Panc1 (cell line): ENCODE results near the gene ZRANB3. TPM values are rescaled to one million over a fixed set of nuclear protein-coding genes. Genes with fewer than 3 reads are reported as not detected.

Experiments used
- ATAC-seq: fragments of 200-7000 bp; cut with Tn5 transposase; 2 replicates; pipeline ENCODE4 v1.9.1; 2020; ENCODE audit warnings: mild to moderate bottlenecking, moderate library complexity
- Bru-seq: library from RNA; stranded (reverse); fragments of 400-500 nt; gene quantifications from one replicate; lab custom pipeline; 2021; lab: Mats Ljungman, UMichigan
- BruChase-seq, 2 experiments: library from RNA; stranded (reverse); fragments of 400-500 nt; gene quantifications; one replicate each; lab custom pipeline; 2021; lab: Mats Ljungman, UMichigan
- BruUV-seq: library from RNA; stranded (reverse); fragments of 400-500 nt; replicated peaks from 2 replicates; lab custom pipeline; 2021; lab: Mats Ljungman, UMichigan
- CTCF ChIA-PET: fragments of 300-600 bp; sonication (Branson Sonifier 250); formaldehyde crosslinking; loops from one replicate; lab custom pipeline; 2022; ENCODE audit warnings: antibody characterized with exemption; lab: Charles Lee
- POLR2A ChIA-PET: fragments of 300-600 bp; sonication (Branson Sonifier 250); formaldehyde crosslinking; loops from one replicate; lab custom pipeline; 2022; ENCODE audit warnings: antibody characterized with exemption; lab: Charles Lee
- DNase-seq: peaks from one replicate; pipeline ENCODE4 v3.0.0-alpha.2; 2010; ENCODE audit warnings: low read depth, low spot score
- H3K27ac ChIP-seq: 2 replicates; pipeline ENCODE4 v1.5.1; 2011; ENCODE audit warnings: mild to moderate bottlenecking, low read length, inconsistent platforms
- H3K27me3 ChIP-seq: fragments of 200-500 bp; sonication (Bioruptor generic); 2 replicates; pipeline ENCODE4 v1.6.0; 2014; ENCODE audit warnings: low read length, inconsistent platforms; ENCODE audit not compliant: control insufficient read depth, insufficient read depth
- H3K36me3 ChIP-seq: fragments of 200-500 bp; sonication (Bioruptor generic); 2 replicates; pipeline ENCODE4 v1.5.1; 2014; ENCODE audit warnings: inconsistent platforms, mild to moderate bottlenecking, low read length, moderate library complexity; ENCODE audit not compliant: control insufficient read depth, insufficient read depth
- H3K4me1 ChIP-seq: 2 replicates; pipeline ENCODE4 v1.5.1; 2011; ENCODE audit warnings: inconsistent platforms, mild to moderate bottlenecking, low read length, moderate library complexity; ENCODE audit not compliant: control insufficient read depth, insufficient read depth
- H3K4me3 ChIP-seq, 2 experiments: 2 replicates each; pipeline ENCODE4 v1.5.1; 2011 to 2012; ENCODE audit warnings: low read depth in 2 of 2, low read length in 2 of 2, mild to moderate bottlenecking in 2 of 2, inconsistent platforms in 1 of 2, moderate library complexity in 1 of 2
- H3K9me3 ChIP-seq: fragments of 200-500 bp; sonication (Bioruptor generic); 2 replicates; pipeline ENCODE4 v1.5.1; 2014; ENCODE audit warnings: low read depth, mild to moderate bottlenecking, inconsistent platforms, low read length, moderate library complexity; ENCODE audit not compliant: control insufficient read depth, insufficient read depth
- POLR2AphosphoS5 ChIP-seq: IDR thresholded peaks from 2 replicates; pipeline ENCODE4 v1.6.1; 2012; ENCODE audit warnings: mild to moderate bottlenecking, low read depth, low read length, moderate library complexity
- SIN3A ChIP-seq: IDR thresholded peaks from 2 replicates; pipeline ENCODE4 v1.6.1; 2012; ENCODE audit warnings: low read depth, mild to moderate bottlenecking, low read length, moderate library complexity, borderline replicate concordance; ENCODE audit not compliant: insufficient read depth
- TCF7L2 ChIP-seq: IDR thresholded peaks from 2 replicates; pipeline ENCODE4 v1.6.1; 2011; ENCODE audit warnings: mild to moderate bottlenecking, low read depth, low read length, inconsistent platforms
- in situ Hi-C: cut with HindIII; loops from 2 replicates; pipeline ENCODE4 v1.10.0; 2016; ENCODE audit warnings: low sequenced_read_pairs, low pct_unique_long_range_greater_than_20kb
- intact Hi-C: fragments of 100-400 bp; cut with micrococcal nuclease; formaldehyde crosslinking; loops from one replicate; pipeline ENCODE4 v1.10.0; 2022; ENCODE audit not compliant: unreplicated experiment
- long read RNA-seq: library from polyadenylated mRNA; unstranded; transcript quantifications from one replicate; pipeline ENCODE4 v2.0.0, GENCODE V29; 2021; ENCODE audit not compliant: unreplicated experiment
- polyA plus RNA-seq: library from polyadenylated mRNA; unstranded; fragments of >200 nt; gene quantifications from one replicate; pipeline ENCODE4 v1.2.1, GENCODE V29; 2012; ENCODE audit warnings: missing spikeins; ENCODE audit not compliant: insufficient read length
- total RNA-seq: library from RNA; stranded (reverse); gene quantifications from one replicate; pipeline ENCODE4 v1.2.1, GENCODE V29; 2021; ENCODE audit not compliant: unreplicated experiment
- TF ChIP-seq, protein P1 (sequence below), 2 experiments: IDR thresholded peaks; 2 replicates each; pipeline ENCODE4 v1.6.1; 2011 to 2012; ENCODE audit warnings: low read depth in 2 of 2, control low read depth in 1 of 2, low read length in 1 of 2, mild to moderate bottlenecking in 1 of 2, moderate library complexity in 1 of 2; ENCODE audit not compliant: insufficient read depth in 1 of 2
- TF ChIP-seq, protein P2 (sequence below): fragments of 450-650 bp; IDR thresholded peaks from 2 replicates; pipeline ENCODE4 v1.5.1; 2017; ENCODE audit warnings: mild to moderate bottlenecking

ZRANB3 gene
- 11.7 TPM for total RNA-seq
- 2.5 TPM for polyA plus RNA-seq
- Bru-seq, nascent RNA = percentile 64 among the genes with signal in this experiment
- percentile 58 among the genes with signal in this experiment for BruChase-seq, experiment 1, labeled RNA remaining after a 2-hour chase
- percentile 56 among the genes with signal in this experiment for BruChase-seq, experiment 2, labeled RNA remaining after a 6-hour chase
- long read RNA-seq, partial matches to known transcripts = 1 of 17 reads
- long read RNA-seq, other reads (novel, unspliced or antisense) = 16 of 17 reads

DNA sequence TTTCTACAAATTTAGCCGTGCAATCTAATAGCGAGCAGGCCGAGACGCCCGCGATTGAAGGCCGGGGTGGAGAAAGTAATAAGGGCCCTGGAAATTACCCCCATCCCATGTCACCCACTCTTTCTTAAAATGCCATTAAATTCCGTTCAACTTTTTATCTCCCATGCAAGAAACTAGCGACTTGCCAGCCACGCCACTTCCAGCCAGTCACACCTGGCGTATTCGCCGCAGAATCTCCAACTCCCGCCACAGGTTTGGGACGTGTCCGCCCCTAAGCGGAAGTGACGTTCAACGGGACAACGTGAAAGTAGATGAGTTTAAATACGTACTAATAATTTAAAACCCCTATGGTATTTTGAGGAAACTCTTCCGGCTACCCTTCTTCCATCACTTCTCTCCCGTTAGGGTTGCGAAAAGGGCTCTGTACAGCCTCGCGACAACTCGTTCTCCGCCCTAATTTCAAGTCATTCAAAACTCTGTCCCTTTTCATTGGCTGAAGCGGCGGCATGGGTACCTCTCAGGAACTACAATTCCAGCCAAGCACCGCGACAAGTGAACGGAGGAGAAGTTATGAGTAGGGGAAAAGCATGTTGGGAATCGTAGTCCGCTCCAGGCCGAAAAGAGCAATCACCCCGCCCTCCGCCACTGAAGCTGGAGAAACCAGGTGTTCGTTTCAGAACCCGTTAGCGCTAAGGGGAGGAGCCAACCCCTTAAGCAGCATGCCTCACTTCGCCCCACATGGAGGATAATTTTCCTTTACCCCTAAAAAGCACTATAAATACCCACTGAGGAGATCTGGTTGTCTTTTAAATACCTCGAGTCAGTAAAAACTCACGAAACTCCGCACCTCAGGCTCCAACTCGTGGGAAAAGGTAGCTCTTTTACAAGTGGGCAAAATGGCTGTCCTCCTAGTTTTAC lies at the start of gene ZRANB3:
Gene ZRANB3 (minus strand): TSS at position 906 of the 918 bp plus-strand sequence.
- peak within 1 kb of the TSS; percentile 99 for H3K27ac ChIP-seq
- CTCF ChIA-PET = interaction anchor here (0.6 to 0.9 kb wide), 2 partner anchors 57 to 521 kb away, joined by 3 to 6 read pairs; no protein-coding TSS in a partner anchor
- no peaks in the 10 kb centered on the region for H3K27me3 ChIP-seq
- TF ChIP-seq, protein P1, sequence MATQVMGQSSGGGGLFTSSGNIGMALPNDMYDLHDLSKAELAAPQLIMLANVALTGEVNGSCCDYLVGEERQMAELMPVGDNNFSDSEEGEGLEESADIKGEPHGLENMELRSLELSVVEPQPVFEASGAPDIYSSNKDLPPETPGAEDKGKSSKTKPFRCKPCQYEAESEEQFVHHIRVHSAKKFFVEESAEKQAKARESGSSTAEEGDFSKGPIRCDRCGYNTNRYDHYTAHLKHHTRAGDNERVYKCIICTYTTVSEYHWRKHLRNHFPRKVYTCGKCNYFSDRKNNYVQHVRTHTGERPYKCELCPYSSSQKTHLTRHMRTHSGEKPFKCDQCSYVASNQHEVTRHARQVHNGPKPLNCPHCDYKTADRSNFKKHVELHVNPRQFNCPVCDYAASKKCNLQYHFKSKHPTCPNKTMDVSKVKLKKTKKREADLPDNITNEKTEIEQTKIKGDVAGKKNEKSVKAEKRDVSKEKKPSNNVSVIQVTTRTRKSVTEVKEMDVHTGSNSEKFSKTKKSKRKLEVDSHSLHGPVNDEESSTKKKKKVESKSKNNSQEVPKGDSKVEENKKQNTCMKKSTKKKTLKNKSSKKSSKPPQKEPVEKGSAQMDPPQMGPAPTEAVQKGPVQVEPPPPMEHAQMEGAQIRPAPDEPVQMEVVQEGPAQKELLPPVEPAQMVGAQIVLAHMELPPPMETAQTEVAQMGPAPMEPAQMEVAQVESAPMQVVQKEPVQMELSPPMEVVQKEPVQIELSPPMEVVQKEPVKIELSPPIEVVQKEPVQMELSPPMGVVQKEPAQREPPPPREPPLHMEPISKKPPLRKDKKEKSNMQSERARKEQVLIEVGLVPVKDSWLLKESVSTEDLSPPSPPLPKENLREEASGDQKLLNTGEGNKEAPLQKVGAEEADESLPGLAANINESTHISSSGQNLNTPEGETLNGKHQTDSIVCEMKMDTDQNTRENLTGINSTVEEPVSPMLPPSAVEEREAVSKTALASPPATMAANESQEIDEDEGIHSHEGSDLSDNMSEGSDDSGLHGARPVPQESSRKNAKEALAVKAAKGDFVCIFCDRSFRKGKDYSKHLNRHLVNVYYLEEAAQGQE (IDR thresholded peaks at IDR 0.05; ENCODE audit: insufficient read depth in 1 of 2, low read depth in 2 of 2, low read length in 1 of 2) = no peak
- TF ChIP-seq, protein P2, sequence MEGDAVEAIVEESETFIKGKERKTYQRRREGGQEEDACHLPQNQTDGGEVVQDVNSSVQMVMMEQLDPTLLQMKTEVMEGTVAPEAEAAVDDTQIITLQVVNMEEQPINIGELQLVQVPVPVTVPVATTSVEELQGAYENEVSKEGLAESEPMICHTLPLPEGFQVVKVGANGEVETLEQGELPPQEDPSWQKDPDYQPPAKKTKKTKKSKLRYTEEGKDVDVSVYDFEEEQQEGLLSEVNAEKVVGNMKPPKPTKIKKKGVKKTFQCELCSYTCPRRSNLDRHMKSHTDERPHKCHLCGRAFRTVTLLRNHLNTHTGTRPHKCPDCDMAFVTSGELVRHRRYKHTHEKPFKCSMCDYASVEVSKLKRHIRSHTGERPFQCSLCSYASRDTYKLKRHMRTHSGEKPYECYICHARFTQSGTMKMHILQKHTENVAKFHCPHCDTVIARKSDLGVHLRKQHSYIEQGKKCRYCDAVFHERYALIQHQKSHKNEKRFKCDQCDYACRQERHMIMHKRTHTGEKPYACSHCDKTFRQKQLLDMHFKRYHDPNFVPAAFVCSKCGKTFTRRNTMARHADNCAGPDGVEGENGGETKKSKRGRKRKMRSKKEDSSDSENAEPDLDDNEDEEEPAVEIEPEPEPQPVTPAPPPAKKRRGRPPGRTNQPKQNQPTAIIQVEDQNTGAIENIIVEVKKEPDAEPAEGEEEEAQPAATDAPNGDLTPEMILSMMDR = no peak
- TF ChIP-seq SIN3A = peak; percentile 85; the same call in 1 of the 2 replicates
- TF ChIP-seq POLR2AphosphoS5 = peak; percentile 61
- TF ChIP-seq TCF7L2 = peak; percentile 87
- intact Hi-C loops (no loop called here), in situ Hi-C loops (no loop called here)
- DNase-seq = peak; percentile 97
- POLR2A ChIA-PET = interaction anchor here (0.5 to 0.6 kb wide), 4 partner anchors 54 to 494 kb away, joined by 3 to 5 read pairs (median 4); no protein-coding TSS in a partner anchor
- peak within 1 kb of the TSS; percentile 78 to 86 for H3K4me3 ChIP-seq
- H3K4me1 ChIP-seq = peaks cover 22% of the 10 kb centered on the region; the same call in 1 of the 2 replicates
- TSS peak; percentile 90 for BruUV-seq
- peak; percentile 89 for ATAC-seq
- H3K9me3 ChIP-seq = no peaks in the 10 kb centered on the region
- H3K36me3 ChIP-seq = no peaks in the 10 kb centered on the region; the same call in 1 of the 2 replicates

GRCh38 chr2:135573620-135574019 lies 42.6 kb upstream of the ZRANB3 start:
- in situ Hi-C loops (no loop called here), intact Hi-C loops (no loop called here)
- no peak for ATAC-seq
- H3K9me3 ChIP-seq = no peaks in the 10 kb centered on the region
- H3K36me3 ChIP-seq = peaks cover 2% of the 10 kb centered on the region; the same call in 1 of the 2 replicates
- no peak overlapping the region for H3K27ac ChIP-seq
- no TSS peak for BruUV-seq
- ChIA-PET POLR2A (no interaction called here), CTCF (no interaction called here)
- H3K4me3 ChIP-seq = no peak overlapping the region
- no peak for TF ChIP-seq TCF7L2
- TF ChIP-seq SIN3A = no peak
- no peak for TF ChIP-seq POLR2AphosphoS5
- TF ChIP-seq, protein P1 (IDR thresholded peaks at IDR 0.05; ENCODE audit: insufficient read depth in 1 of 2, low read depth in 2 of 2, low read length in 1 of 2) = no peak
- TF ChIP-seq, protein P2 = no peak; the same call in 1 of the 2 replicates
- no peaks in the 10 kb centered on the region for H3K27me3 ChIP-seq
- H3K4me1 ChIP-seq = no peaks in the 10 kb centered on the region
- no peak for DNase-seq
